Colonic mucosa (tissue), 4 donors: ENCODE measurements around the gene PTK6. TPM values are rescaled to one million over a fixed set of nuclear protein-coding genes. Genes with fewer than 3 reads are reported as not detected.

ENCODE experiments used
- DNase-seq: peaks from one replicate; pipeline ENCODE4 v3.0.0-alpha.2; 2020
- H3K27ac ChIP-seq: fragments of 200-600 bp; one replicate; pipeline ENCODE4 v1.8.0; 2021
- H3K27me3 ChIP-seq: fragments of 200-600 bp; one replicate; pipeline ENCODE4 v1.8.0; 2021
- H3K36me3 ChIP-seq: fragments of 200-600 bp; one replicate; pipeline ENCODE4 v1.8.0; 2021
- H3K4me1 ChIP-seq: fragments of 200-600 bp; one replicate; pipeline ENCODE4 v1.8.0; 2021; ENCODE audit warnings: mild to moderate bottlenecking
- H3K4me3 ChIP-seq: fragments of 200-600 bp; one replicate; pipeline ENCODE4 v1.8.0; 2021
- H3K9ac ChIP-seq, 2 donors: one replicate each; pipeline ENCODE4 v1.7.0; 2013; ENCODE audit warnings: control low read depth in 2 of 2, low read depth in 2 of 2, low read length in 2 of 2
- H3K9me3 ChIP-seq: fragments of 200-600 bp; one replicate; pipeline ENCODE4 v1.8.0; 2021
- intact Hi-C: fragments of 100-400 bp; cut with DNase I; formaldehyde crosslinking; loops from one replicate; pipeline ENCODE4 v1.14.1; 2022
- total RNA-seq, 2 donors: library from RNA; stranded (reverse); fragmentation: NEBNext Ultra II Directional in 1 of 2; extraction: Animal tissue kit (Norgen Biotek cat#: 25700) in 1 of 2; gene quantifications; one replicate each; pipeline ENCODE4 v1.2.1, GENCODE V29; 2021
- TF ChIP-seq, protein P1 (sequence below): fragments of 200-600 bp; IDR thresholded peaks from one replicate; pipeline ENCODE4 v1.8.0; 2022; ENCODE audit warnings: antibody characterized with exemption, mild to moderate bottlenecking
- donor health status: healthy.
- donor health status: DM: no; HTN: no; CAD: no.
- donor health status: DM: no; HTN: no; CAD: no.

Gene PTK6
- total RNA-seq, 2 donors from 2014 or later = 69.0 to 91.1 TPM

- Histone ChIP-seq H3K36me3 (no peaks in the 10 kb centered on the region), H3K9me3 (no peaks in the 10 kb centered on the region), H3K27me3 (peaks cover 36% of the 10 kb centered on the region), H3K4me3 (no peak overlapping the region), H3K9ac (no peak overlapping the region), H3K4me1 (no peaks in the 10 kb centered on the region), H3K27ac (no peak overlapping the region)
- intact Hi-C loops = no loop called here
- TF ChIP-seq, protein P1, sequence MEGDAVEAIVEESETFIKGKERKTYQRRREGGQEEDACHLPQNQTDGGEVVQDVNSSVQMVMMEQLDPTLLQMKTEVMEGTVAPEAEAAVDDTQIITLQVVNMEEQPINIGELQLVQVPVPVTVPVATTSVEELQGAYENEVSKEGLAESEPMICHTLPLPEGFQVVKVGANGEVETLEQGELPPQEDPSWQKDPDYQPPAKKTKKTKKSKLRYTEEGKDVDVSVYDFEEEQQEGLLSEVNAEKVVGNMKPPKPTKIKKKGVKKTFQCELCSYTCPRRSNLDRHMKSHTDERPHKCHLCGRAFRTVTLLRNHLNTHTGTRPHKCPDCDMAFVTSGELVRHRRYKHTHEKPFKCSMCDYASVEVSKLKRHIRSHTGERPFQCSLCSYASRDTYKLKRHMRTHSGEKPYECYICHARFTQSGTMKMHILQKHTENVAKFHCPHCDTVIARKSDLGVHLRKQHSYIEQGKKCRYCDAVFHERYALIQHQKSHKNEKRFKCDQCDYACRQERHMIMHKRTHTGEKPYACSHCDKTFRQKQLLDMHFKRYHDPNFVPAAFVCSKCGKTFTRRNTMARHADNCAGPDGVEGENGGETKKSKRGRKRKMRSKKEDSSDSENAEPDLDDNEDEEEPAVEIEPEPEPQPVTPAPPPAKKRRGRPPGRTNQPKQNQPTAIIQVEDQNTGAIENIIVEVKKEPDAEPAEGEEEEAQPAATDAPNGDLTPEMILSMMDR = no peak
- no peak for DNase-seq
Measured at GRCh38 chr20:63502671-63503172, 34.5 kb downstream of the PTK6 start.

GRCh38 chr20:63501818-63502670 is 35.1 kb downstream of the PTK6 start:
- TF ChIP-seq, protein P1 = no peak
- intact Hi-C loops = no loop called here
- DNase-seq = no peak
- Histone ChIP-seq H3K9ac (no peak overlapping the region), H3K4me1 (no peaks in the 10 kb centered on the region), H3K27me3 (peaks cover 42% of the 10 kb centered on the region), H3K27ac (no peak overlapping the region), H3K4me3 (no peak overlapping the region), H3K36me3 (no peaks in the 10 kb centered on the region), H3K9me3 (no peaks in the 10 kb centered on the region)

GRCh38 chr20:63500902-63501817 is 36.0 kb downstream of the PTK6 start:
- peaks cover 49% of the 10 kb centered on the region for H3K27me3 ChIP-seq
- DNase-seq = no peak
- intact Hi-C loops = no loop called here
- H3K4me3 ChIP-seq = no peak overlapping the region
- H3K27ac ChIP-seq = no peak overlapping the region
- H3K9ac ChIP-seq = no peak overlapping the region
- no peaks in the 10 kb centered on the region for H3K9me3 ChIP-seq
- TF ChIP-seq, protein P1 = no peak
- H3K36me3 ChIP-seq = no peaks in the 10 kb centered on the region
- H3K4me1 ChIP-seq = peaks cover 3% of the 10 kb centered on the region

DNA sequence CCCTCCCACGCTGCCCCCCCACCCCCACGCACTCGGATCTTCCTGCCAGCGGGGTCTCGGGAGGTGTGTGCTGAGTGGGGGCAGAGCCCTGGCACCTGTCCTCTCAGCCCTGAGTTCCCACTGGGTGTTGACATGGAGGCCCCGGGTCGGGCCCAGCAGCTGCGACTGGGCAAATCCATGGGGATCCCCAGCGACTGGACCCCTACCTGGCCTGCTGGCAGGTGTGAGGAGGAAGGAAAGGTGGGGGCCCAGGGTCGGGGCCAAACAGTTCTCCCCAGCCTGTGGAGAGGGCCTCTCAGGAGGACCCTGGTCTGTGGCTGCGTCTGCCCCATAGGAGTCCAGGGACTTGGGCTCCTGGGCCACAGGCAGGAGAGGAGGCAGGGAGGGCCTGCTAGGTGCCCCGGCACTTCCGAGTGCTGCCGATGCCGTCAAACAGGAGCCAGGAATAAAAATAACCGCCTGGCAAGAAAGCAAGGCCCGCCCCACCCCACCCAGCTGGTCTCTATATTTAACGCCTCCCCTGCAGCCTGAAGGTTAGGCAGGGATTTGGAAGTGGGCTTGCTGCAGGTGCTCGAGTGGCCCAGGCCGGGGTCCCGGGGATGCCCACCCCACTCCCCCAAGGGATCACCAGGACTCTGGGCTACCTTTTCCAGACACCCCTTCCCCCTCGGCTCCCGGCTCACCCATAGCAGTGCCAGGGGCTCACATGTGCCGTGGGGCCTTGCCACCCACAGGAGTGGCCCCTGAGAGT is 36.9 kb downstream of the PTK6 start:
- no peak for DNase-seq
- Histone ChIP-seq H3K9me3 (no peaks in the 10 kb centered on the region), H3K27ac (no peak overlapping the region), H3K36me3 (no peaks in the 10 kb centered on the region), H3K27me3 (peaks cover 49% of the 10 kb centered on the region), H3K4me3 (no peak overlapping the region), H3K4me1 (peaks cover 3% of the 10 kb centered on the region), H3K9ac (no peak overlapping the region)
- intact Hi-C loops = no loop called here
- TF ChIP-seq, protein P1 = no peak
